Measurements from ENCODE around the gene AP4S1. TPM values are rescaled to one million over a fixed set of nuclear protein-coding genes. Genes with fewer than 3 reads are reported as not detected.

AP4S1 gene
- total RNA-seq, 1 experiment from 2014 or later = 3.3 TPM

DNA sequence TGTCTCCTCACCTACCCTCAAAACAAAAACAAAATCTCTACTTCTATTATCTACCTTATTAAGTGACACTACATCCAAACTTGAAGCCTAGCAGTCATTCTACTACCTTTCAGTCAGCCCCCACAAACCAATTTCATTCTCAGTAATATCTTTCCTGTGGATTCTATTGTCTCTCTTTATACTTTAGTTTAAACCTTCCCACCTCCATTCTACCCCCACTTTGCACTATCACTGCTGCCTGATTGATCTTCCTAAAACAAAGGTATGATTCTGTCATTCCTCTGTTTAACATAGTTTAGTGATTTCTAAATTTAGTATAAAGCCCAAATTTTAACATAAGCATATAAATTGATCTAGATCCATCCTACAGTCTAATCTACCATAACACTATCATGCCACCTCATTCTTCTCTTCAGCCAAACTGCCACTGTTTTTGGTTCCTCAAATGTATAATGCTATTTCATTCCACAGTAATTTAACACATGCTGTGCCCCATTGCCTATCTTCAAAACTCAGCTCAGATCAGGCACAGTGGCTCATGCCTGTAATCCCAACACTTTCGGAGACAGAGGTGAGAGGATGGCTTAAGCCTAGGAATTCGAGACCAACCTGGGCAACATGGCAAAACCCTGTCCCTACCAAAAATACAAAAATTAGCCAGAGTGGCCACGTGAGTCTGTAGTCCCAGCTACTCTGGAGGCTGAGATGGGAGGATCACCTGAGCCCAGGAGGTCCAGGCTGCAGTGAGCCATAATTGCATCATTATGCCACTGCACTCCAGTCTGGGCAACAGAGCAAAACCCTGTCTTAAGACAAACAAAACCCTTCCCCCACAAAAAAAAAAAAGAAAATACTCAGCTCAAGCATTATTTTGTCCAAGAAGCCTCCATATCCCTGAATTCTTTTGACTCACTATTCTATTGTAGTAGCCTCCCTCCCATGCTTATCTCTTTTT, 3.8 kb downstream of the AP4S1 start:
- no peak for DNase-seq (ENCODE audit: low read depth, low spot score)
- no TSS peak for BruUV-seq (replicated peaks)
- no peak for TF ChIP-seq CTCF (IDR thresholded peaks at IDR 0.05)
- ChIA-PET CTCF (interaction anchor here (0.7 kb wide), 1 partner anchor 53 kb away, joined by 3 read pairs; no protein-coding TSS in a partner anchor), POLR2A (interaction anchor here (0.5 to 0.6 kb wide), 2 partner anchors 13 to 36 kb away, joined by 3 to 5 read pairs; no protein-coding TSS in a partner anchor)
- ATAC-seq = no peak
- Histone ChIP-seq H3K4me1 (ENCODE audit: control insufficient read depth, insufficient read depth, low read length) (peaks cover 3% of the 10 kb centered on the region; the same call in 1 of the 2 replicates), H3K27me3 (ENCODE audit: control insufficient read depth, insufficient read depth, low read length) (no peaks in the 10 kb centered on the region), H3K9me3 (ENCODE audit: control insufficient read depth, insufficient read depth, low read depth, low read length) (no peaks in the 10 kb centered on the region), H3K36me3 (ENCODE audit: control insufficient read depth, insufficient read depth, low read length) (peaks cover 6% of the 10 kb centered on the region; the same call in 1 of the 2 replicates), H3K4me3 (ENCODE audit: low read depth in 2 of 2, low read length in 2 of 2) (no peak overlapping the region), H3K27ac (ENCODE audit: low read length) (peak overlapping the region; percentile 17; the same call in 1 of the 2 replicates)
- in situ Hi-C loops (cut with HindIII; ENCODE audit: low pct_unique_long_range_greater_than_20kb, low sequenced_read_pairs) (no loop called here), intact Hi-C loops (cut with micrococcal nuclease; ENCODE audit: unreplicated experiment) (no loop called here)

DNA sequence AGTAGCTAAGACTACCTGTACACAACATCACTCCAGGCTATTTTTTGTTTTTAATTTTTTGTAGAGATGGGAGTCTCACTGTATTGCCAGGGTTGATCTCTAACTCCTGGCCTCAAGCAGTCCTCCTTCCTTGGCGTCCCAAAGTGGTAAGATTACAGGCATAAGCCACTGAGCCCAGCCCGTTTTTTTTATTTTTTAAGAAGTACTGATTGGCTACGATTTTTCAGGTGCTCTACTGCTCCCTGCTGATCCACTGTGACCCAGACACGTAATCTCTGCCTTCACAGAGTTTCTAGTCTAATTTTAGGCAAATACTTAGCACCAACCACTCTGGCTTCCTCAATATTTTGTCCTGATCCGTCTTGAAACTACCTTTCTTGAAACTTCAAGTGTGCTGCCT, 5.0 kb downstream of the AP4S1 start:
- no peaks in the 10 kb centered on the region; the same call in 1 of the 2 replicates for H3K36me3 ChIP-seq (ENCODE audit: control insufficient read depth, insufficient read depth, low read length)
- TF ChIP-seq CTCF (IDR thresholded peaks at IDR 0.05) (no peak), TCF7L2 (IDR thresholded peaks at IDR 0.05; ENCODE audit: low read depth, low read length) (no peak), POLR2AphosphoS5 (IDR thresholded peaks at IDR 0.05; ENCODE audit: low read depth, low read length) (no peak)
- no TSS peak for BruUV-seq (replicated peaks)
- H3K27me3 ChIP-seq (ENCODE audit: control insufficient read depth, insufficient read depth, low read length) = no peaks in the 10 kb centered on the region
- peaks cover 3% of the 10 kb centered on the region; the same call in 1 of the 2 replicates for H3K4me1 ChIP-seq (ENCODE audit: control insufficient read depth, insufficient read depth, low read length)
- no peak overlapping the region for H3K27ac ChIP-seq (ENCODE audit: low read length)
- ATAC-seq (no peak), DNase-seq (ENCODE audit: low read depth, low spot score) (no peak)
- no peak overlapping the region for H3K4me3 ChIP-seq (ENCODE audit: low read depth in 2 of 2, low read length in 2 of 2)
- no peaks in the 10 kb centered on the region for H3K9me3 ChIP-seq (ENCODE audit: control insufficient read depth, insufficient read depth, low read depth, low read length)
- intact Hi-C loops (cut with micrococcal nuclease; ENCODE audit: unreplicated experiment) (no loop called here), in situ Hi-C loops (cut with HindIII; ENCODE audit: low pct_unique_long_range_greater_than_20kb, low sequenced_read_pairs) (no loop called here)
- ChIA-PET CTCF (interaction anchor here (0.7 kb wide), 1 partner anchor 52 kb away, joined by 3 read pairs; no protein-coding TSS in a partner anchor), POLR2A (no interaction called here)

GRCh38 chr14:31036552-31036951, 11.1 kb downstream of the AP4S1 start:
- CTCF ChIA-PET = no interaction called here
- no peak overlapping the region for H3K4me3 ChIP-seq (ENCODE audit: low read depth in 2 of 2, low read length in 2 of 2)
- no peaks in the 10 kb centered on the region for H3K36me3 ChIP-seq (ENCODE audit: control insufficient read depth, insufficient read depth, low read length)
- intact Hi-C loops (cut with micrococcal nuclease; ENCODE audit: unreplicated experiment) = no loop called here
- POLR2A ChIA-PET = no interaction called here
- H3K27me3 ChIP-seq (ENCODE audit: control insufficient read depth, insufficient read depth, low read length) = no peaks in the 10 kb centered on the region
- ATAC-seq (no peak), DNase-seq (ENCODE audit: low read depth, low spot score) (no peak)
- BruUV-seq (replicated peaks) = no TSS peak
- TF ChIP-seq SIN3A (IDR thresholded peaks at IDR 0.05; ENCODE audit: borderline replicate concordance, insufficient read depth, low read depth, low read length) = no peak
- no peak for TF ChIP-seq REST (IDR thresholded peaks at IDR 0.05; ENCODE audit: insufficient read depth in 1 of 2, low read depth in 2 of 2, low read length in 1 of 2)
- TF ChIP-seq CTCF (IDR thresholded peaks at IDR 0.05) = no peak
- no peak for TF ChIP-seq TCF7L2 (IDR thresholded peaks at IDR 0.05; ENCODE audit: low read depth, low read length)
- TF ChIP-seq POLR2AphosphoS5 (IDR thresholded peaks at IDR 0.05; ENCODE audit: low read depth, low read length) = no peak
- H3K4me1 ChIP-seq (ENCODE audit: control insufficient read depth, insufficient read depth, low read length) = no peaks in the 10 kb centered on the region
- H3K9me3 ChIP-seq (ENCODE audit: control insufficient read depth, insufficient read depth, low read depth, low read length) = no peaks in the 10 kb centered on the region
- in situ Hi-C loops (cut with HindIII; ENCODE audit: low pct_unique_long_range_greater_than_20kb, low sequenced_read_pairs) = no loop called here
- H3K27ac ChIP-seq (ENCODE audit: low read length) = no peak overlapping the region

All from Panc1 (cell line).